HG03039 (cell line): Measurements from ENCODE around the gene PRG3.
A peak's percentile ranks its signal among the peaks of the same experiment; 100 is the strongest.
"Not testable (repeated sequence)": the region's sequence is repeated elsewhere in the genome, so short reads cannot be mapped to it uniquely, and the experiment has no call there.

Experiments
- ATAC-seq: cut with Tn5 transposase; IDR thresholded peaks from one replicate; pipeline ENCODE4 v1.9.1; 2021; ENCODE audit warnings: mild to moderate bottlenecking, moderate library complexity; ENCODE audit not compliant: unreplicated experiment

The PRG3 gene

GRCh38 chr11:57409321-57410100 lies 28.6 kb upstream of the PRG3 start:
- ATAC-seq, result no peak

DNA sequence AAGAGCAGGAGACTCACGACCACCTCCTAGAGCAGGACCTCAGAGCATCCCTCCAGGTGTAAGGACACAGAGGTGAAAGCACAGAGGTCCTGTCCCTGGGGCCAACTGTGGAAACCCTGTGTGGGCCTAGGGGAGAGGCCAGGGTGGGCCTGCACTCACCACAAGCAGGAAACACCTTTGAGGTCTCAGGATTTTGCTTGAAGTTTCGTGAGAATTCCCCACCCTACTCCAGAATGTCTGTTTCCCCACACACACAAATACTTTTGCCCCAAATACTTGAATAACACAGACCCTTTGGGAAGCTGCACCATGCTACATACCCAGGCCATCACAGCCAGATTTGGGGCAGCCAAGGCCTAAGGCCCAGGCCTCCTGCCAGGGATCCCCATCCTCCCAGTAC lies 27.8 kb upstream of the PRG3 start:
- no peak for ATAC-seq

GRCh38 chr11:57407941-57408475 lies 27.1 kb upstream of the PRG3 start:
- ATAC-seq, result no peak

- ATAC-seq, result no peak
Observed at GRCh38 chr11:57407010-57407920, 26.3 kb upstream of the PRG3 start.

DNA sequence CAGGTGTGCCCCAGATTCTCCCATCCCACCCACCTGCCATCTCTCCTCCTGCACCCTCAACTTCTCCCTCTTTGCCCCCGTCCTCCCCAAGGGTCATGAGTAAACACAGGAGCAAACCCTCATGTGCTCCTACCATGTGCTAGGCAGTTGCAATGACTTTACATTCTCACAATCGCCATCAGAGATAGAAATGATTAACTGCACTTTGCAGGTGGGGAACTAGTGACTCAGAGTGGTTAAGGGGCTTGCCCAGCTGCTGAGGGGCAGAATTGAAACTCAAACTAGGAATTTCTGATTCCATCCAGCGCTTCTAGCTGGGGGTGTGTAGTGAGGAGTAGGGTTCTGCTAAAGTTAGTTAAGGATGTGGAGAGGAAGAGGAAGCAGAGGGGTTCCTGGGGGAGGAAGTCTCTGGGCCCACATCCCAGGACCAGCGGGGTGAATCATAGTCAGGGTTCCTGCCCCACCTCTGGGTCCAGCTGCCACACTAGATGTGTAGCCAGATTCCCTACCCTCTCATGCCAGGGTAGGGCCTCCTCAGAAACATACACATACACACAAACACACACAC lies 25.5 kb upstream of the PRG3 start:
- ATAC-seq, result peak; percentile 71

- ATAC-seq, result no peak
Observed at GRCh38 chr11:57405271-57405860, 24.4 kb upstream of the PRG3 start.

DNA sequence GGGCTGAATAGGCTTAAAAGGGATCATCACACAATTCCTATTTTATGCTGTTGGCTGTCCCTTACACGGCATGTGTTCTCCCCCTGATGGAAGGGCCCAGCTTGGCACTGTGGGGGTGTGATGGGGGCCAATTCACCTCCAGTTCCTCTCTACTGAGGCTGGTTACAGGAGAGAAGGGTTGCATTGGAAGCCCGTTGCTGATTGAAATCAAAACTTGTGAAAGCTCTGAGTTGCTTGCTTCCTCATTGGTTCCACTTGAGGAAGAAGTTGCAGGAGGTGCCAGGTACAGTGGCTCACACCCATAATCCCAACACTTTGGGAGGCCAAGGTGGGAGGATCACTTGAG lies 22.8 kb upstream of the PRG3 start:
- no peak for ATAC-seq

- ATAC-seq, result not testable (repeated sequence)
Observed at GRCh38 chr11:57403003-57403801, 22.3 kb upstream of the PRG3 start.

GRCh38 chr11:57402188-57403002 lies 21.4 kb upstream of the PRG3 start:
- ATAC-seq, result no peak

DNA sequence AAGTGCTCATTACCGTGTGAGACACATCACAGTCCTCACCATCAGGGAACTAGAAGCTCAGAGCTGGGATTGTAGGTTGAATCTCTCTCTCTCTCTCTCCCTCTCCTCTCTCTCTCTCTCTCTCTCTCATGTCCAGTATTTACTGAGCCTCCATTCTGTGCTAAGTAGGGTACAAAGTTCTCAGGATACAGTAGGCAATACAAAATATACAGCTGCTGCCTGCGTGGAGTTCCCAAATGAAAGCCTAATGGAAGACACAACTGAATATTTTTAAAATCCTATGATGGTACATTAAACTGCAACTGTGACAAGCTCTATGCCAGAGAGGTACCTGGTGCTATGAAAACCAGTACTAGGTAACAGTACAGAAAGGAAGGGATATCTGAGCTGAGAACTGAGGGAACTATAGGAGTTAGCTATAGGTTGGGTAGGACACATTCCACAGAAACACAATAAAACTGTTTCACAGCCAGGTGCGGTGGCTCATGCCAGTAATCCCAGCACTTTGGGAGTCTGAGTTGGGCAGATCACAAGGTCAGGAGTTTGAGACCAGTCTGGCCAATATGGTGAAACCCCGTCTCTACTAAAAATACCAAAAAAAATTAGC lies 19.1 kb upstream of the PRG3 start:
- ATAC-seq, result no peak

GRCh38 chr11:57399221-57399620 lies 18.3 kb upstream of the PRG3 start:
- ATAC-seq, result no peak

DNA sequence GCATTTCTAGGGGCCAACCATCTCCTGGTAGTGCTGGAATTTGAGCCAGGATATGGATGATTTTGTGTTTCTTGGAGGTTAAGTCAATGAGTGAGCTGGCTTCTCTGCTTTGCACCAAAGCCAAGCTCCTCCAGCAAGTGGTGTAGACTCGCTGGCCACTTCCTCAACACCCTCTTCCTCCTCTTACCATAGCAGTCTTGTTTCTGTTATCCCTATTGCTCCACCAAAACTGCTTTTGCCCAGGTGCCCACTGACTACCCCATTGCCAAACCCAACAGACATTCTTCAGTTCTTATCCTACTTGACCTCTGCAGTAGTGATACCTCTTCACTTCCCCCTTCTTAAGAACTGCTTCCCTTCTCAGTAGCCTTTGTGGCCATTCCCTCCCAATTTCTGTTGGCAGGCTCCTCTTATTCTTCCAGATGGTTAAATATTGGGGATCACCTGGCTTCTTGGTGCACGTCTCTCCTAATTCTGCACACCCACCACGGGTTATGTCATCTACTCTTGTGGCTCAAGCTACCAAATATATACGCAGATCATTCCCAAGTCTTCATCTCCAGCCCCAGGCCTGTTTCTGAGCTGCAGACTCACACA lies 16.5 kb upstream of the PRG3 start:
- no peak for ATAC-seq

DNA sequence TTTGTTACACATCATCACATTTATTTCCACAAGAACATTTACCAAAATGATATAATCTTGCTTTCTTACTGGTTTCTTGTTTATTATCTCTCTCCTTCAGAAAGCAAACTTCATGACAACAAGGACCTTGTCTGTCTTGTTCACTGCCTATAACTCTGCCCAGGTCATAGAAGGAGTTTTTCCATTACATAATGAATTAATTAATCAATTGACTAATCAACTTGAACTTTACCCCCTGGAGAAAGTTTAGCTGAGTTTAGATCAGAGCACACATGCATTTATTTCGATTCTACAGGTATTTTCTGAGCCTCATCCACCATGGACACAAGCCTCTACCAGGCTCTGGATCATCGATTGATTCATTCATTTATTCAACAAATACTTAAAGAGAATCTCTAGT lies 15.8 kb upstream of the PRG3 start:
- no peak for ATAC-seq

DNA sequence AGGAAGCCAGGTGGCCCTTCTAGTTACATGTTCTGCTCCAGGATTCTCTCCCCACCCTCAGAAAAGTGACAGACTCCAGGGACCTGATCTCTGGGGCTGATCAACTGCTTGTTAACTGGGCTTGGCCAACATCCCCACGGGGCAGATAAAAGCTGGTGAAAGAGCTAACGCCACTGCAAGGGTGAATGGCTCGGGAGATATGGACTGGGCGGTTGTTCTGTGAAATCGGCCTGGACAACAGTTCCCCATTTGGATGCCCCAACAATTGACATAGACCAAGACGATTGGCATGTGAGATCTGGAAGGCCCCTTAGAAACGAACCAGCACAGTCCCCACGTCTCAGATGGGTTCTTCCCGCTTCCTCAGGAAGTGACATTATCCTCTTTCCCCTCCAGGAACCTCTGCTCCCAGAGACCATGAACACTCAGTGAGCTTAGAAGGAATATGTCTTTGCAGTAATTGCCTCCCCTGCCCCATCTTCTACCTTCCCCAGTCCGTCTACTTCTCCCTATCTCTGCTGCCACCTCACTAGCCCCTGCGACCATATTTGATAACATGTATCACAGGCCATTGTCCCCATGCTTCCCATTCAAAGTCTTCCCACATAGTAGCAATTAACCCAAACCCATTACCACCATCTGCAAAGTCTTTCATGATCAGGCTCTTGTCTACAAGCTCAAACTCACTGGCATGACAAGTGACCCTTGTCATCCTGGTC lies 15.1 kb upstream of the PRG3 start:
- no peak for ATAC-seq

- no peak for ATAC-seq
Observed at GRCh38 chr11:57394203-57394965, 13.4 kb upstream of the PRG3 start.

DNA sequence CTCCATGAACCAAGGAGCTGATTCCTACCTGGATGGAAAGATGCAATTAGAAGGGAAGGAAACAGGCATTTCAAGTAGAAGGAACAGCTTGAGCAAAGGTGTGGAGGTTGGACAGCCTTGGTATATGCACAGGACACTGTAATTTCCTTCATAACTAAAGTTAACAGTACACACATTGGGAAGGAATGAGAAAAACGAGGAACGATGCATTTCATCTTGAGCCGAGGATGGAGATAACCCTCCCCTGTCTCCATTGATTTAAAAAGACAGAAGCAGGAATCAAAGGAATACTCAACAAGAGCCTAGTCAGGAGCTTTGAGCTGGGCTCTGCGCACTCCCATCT lies 11.8 kb upstream of the PRG3 start:
- no peak for ATAC-seq

- ATAC-seq, result no peak
Observed at GRCh38 chr11:57392066-57392762, 11.3 kb upstream of the PRG3 start.
